ENCODE results near the gene RTP3.

Gene RTP3

DNA sequence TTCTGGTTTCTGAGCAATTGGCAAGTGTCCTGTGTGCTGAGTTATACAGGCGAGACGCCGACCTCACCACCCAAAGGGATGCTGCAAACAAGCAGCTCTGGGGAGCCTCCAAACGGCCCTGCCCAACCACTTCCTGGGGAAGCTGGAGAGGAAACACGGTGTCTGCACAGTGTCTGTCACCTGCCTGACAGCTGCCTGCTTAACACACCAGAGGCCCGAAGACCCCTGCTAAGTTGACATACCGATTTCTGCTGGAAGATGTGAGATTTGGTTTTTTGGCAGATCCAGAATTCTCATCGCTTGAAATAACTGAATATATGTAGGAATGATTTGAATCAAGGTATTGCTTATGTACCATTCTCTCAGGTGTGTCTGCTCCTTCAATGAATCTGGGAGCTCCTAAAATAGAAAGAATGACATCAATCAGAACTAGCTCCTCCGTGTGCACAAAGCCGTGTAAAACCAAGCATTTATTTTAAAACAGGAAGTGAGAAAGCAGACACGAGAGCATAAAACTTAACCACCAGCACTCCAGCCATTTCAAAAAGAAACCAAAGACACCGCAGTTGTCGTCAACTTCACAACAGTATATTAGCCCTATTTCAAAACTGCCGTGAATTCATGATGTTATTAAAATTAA, 41.1 kb downstream of the RTP3 start:
- TF ChIP-seq, protein P1, sequence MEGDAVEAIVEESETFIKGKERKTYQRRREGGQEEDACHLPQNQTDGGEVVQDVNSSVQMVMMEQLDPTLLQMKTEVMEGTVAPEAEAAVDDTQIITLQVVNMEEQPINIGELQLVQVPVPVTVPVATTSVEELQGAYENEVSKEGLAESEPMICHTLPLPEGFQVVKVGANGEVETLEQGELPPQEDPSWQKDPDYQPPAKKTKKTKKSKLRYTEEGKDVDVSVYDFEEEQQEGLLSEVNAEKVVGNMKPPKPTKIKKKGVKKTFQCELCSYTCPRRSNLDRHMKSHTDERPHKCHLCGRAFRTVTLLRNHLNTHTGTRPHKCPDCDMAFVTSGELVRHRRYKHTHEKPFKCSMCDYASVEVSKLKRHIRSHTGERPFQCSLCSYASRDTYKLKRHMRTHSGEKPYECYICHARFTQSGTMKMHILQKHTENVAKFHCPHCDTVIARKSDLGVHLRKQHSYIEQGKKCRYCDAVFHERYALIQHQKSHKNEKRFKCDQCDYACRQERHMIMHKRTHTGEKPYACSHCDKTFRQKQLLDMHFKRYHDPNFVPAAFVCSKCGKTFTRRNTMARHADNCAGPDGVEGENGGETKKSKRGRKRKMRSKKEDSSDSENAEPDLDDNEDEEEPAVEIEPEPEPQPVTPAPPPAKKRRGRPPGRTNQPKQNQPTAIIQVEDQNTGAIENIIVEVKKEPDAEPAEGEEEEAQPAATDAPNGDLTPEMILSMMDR (conservative IDR thresholded peaks at IDR 0.05), result no peak
- TF ChIP-seq ZFX (IDR thresholded peaks at IDR 0.05), result no peak
- no peak overlapping the region for H3K27ac ChIP-seq

DNA sequence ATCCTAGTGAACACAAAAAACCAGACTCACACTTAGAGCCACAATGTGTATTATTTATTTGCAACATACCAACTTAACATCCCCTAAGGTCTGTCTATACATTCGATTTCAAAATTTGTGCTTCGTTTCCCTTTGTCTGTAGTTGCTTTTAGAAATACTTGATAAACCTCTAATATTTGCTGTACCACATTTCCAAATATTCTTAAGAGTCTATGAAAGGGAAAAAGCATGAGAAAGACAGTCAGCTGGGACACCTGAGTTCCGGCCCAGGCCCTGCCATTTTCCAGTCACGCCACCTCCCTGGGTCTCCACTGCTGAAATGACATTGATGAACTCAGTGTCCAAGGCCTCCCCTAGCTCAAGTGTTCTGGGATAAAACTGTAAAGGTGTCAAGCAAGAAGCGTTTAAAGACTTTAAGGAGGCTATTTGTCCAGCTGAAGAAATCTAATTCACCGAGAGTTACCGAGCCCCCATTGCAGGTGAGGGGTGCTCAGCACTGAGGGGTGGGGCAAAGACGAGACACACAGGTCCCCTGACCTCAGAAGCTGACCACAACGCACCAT, 41.7 kb downstream of the RTP3 start:
- H3K27ac ChIP-seq, result no peak overlapping the region

DNA sequence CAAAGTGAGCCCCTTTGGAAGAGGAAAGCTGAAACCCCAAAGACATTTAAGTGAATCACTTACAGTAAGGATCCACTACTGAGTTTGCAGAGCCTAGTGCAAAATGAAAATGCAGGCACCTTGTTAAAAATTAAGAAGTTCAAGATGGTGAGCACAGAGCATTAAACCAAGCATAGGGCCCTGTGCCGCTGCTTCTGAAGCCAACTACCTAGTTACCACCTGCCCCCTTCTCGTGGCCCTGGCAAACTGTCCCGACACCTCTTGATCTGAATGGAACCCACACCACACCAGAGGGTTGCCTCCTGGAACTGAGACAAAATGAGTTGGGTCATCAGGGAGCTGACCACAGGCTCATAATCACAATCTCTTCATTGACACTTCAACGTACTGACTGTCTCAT, 42.8 kb downstream of the RTP3 start:
- H3K27ac ChIP-seq, result no peak overlapping the region
- TF ChIP-seq, protein P1 (conservative IDR thresholded peaks at IDR 0.05), result no peak
- no peak for TF ChIP-seq ZFX (IDR thresholded peaks at IDR 0.05)

More for the DNA sequence above, 41.7 kb downstream of the RTP3 start:
- TF ChIP-seq ZFX (IDR thresholded peaks at IDR 0.05), result no peak

GRCh38 chr3:46541835-46542234, 44.1 kb downstream of the RTP3 start:
- H3K27ac ChIP-seq, result no peak overlapping the region
- TF ChIP-seq, protein P1 (conservative IDR thresholded peaks at IDR 0.05), result no peak
- TF ChIP-seq ZFX (IDR thresholded peaks at IDR 0.05), result no peak

- H3K27ac ChIP-seq, result no peak overlapping the region
- TF ChIP-seq, protein P1 (conservative IDR thresholded peaks at IDR 0.05), result no peak
- no peak for TF ChIP-seq ZFX (IDR thresholded peaks at IDR 0.05)
These were observed 44.6 kb downstream of the RTP3 start for GRCh38 chr3:46542344-46542743.

DNA sequence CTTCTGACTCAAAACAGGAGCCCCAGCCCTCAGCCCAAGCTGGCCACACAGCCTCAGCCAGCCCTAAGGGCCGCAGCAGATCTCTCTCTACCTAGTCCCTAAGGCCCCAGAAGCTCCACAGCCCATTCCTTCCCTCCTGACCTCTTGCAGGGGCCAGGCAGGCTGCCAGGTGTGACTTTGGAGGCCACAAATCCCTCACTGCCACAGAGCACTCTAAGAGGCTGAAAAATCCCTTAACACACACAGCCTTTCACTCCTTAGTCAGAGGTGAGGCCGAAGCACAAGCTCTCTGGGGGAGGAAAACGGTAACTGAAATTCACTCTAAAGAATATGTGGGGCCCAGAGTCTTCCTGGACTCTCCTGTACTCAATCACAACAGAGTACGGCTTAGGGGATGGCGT, 45.0 kb downstream of the RTP3 start:
- H3K27ac ChIP-seq, result no peak overlapping the region
- TF ChIP-seq, protein P1 (conservative IDR thresholded peaks at IDR 0.05), result no peak
- no peak for TF ChIP-seq ZFX (IDR thresholded peaks at IDR 0.05)

DNA sequence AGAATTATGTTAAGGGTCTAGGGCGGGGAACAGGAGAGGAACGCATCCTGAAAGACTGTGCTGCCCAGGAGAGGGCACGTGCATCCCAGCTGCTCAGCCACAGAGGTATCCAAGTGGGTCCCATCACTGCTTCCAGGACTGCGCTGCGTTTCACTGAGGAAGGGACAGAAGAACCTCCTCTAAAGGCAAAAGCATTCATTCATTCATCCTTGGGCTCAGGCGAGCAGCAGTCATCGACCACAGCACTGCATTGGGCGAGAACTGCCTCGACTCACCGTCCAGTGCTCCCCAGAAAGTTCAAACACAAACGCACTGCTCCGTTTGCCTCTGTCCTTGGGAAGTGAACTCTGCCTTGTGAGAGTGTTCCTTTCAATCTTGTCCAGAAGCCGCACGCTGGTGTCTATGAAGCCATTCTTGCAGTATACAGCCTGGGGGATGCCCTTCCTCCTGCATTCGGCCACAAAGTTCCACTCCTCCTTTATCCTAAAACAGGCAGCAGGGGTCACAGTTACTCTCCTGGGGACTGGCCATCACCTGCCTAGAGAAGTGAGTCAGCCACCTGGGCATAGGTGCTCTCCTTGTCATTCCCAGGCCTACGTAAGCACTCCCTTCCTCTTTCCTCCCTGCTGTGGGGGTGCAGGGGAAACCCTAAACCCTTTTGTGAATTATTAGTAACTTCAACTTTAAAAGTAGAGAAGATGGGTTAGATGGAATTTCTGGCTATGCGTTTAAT, 47.2 kb downstream of the RTP3 start:
- H3K27ac ChIP-seq, result no peak overlapping the region
- TF ChIP-seq ZFX (IDR thresholded peaks at IDR 0.05), result no peak
- TF ChIP-seq, protein P1 (conservative IDR thresholded peaks at IDR 0.05), result no peak

All from C4-2B (cell line).